Fibroblast of villous mesenchyme (primary cell): ENCODE measurements around the gene LIF. TPM values are rescaled to one million over a fixed set of nuclear protein-coding genes. Genes with fewer than 3 reads are reported as not detected.

Experiments
- DNase-seq: peaks from one replicate; pipeline ENCODE4 v3.0.0-alpha.2; 2010; ENCODE audit warnings: low read depth
- H3K4me3 ChIP-seq: 2 replicates; pipeline ENCODE4 v1.5.1; 2011; ENCODE audit warnings: low read depth, mild to moderate bottlenecking, low read length
- CTCF ChIP-seq: IDR thresholded peaks from 2 replicates; pipeline ENCODE4 v1.5.1; 2012; ENCODE audit warnings: low read depth, mild to moderate bottlenecking, low read length; ENCODE audit not compliant: insufficient read depth
- total RNA-seq: library from RNA; depleted of rRNA; stranded (reverse); fragments of >200 nt; gene quantifications from 2 replicates; pipeline ENCODE4 v1.2.3, GENCODE V29; 2012

Gene LIF
- total RNA-seq, 1 donor, result 7.8 TPM

GRCh38 chr22:30232716-30233218 lies 13.8 kb downstream of the LIF start:
- TF ChIP-seq CTCF, result no peak
- DNase-seq, result no peak
- H3K4me3 ChIP-seq, result no peak overlapping the region

GRCh38 chr22:30230787-30231461 lies 15.6 kb downstream of the LIF start:
- H3K4me3 ChIP-seq, result no peak overlapping the region
- no peak for TF ChIP-seq CTCF
- DNase-seq, result no peak

- H3K4me3 ChIP-seq, result no peak overlapping the region
- TF ChIP-seq CTCF, result no peak
These were observed 16.2 kb downstream of the LIF start for GRCh38 chr22:30230330-30230729.

GRCh38 chr22:30228509-30229359 lies 17.8 kb downstream of the LIF start:
- TF ChIP-seq CTCF, result no peak
- H3K4me3 ChIP-seq, result no peak overlapping the region
- DNase-seq, result peak; percentile 25

More at GRCh38 chr22:30230330-30230729, 16.2 kb downstream of the LIF start:
- DNase-seq, result no peak

- TF ChIP-seq CTCF, result no peak
- no peak for DNase-seq
- H3K4me3 ChIP-seq, result no peak overlapping the region
These were observed 18.9 kb downstream of the LIF start for GRCh38 chr22:30227438-30228228.

GRCh38 chr22:30226192-30226832 lies 20.2 kb downstream of the LIF start:
- DNase-seq, result peak; percentile 32
- H3K4me3 ChIP-seq, result no peak overlapping the region
- TF ChIP-seq CTCF, result no peak
